Left forelimb (tissue), 1 donor: ENCODE data around the gene MSI2.

Experiments used
- DNase-seq: peaks from one replicate; pipeline ENCODE4 v3.0.0-alpha.2; 2018; ENCODE audit warnings: low spot score

MSI2 gene

DNA sequence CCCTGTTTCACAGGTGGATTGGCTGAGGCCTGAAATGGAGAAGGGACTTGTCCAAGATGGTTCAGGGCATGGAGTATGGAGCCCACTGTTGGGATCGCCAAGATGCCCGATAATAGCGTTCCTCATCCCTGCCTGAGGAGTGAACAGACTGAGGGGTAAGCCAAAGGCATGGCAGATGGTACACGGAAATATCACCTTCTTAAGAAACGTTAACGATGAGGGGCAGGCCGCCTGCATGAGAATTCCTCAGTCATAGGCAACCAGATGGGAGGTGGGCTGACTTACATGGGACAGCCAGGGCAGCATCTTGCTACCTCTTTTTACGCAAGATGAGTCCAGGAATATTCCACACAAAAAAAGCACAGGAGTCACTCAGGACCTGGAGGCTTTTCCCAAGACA lies 300.7 kb downstream of the MSI2 start:
- DNase-seq = no peak

DNA sequence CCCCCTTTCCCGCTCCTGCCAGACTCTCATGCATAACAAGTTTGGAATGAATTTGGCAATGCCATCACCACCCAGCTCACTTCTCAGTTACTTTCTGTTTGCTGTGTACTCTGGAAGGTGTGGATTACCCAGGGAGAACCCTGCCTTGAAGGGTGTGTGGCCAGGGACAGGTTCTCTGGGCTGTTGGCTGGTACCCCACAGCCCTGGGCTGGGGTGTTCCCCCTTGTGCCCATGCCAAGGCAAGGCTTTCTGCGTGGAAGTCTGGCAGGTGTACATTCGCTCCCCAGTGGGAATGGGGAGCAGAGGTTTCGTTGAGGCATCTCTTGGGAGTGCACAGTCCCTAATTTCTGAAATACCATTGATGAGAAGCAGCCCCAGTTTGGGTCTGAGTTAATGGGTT lies 301.1 kb downstream of the MSI2 start:
- DNase-seq = no peak

DNA sequence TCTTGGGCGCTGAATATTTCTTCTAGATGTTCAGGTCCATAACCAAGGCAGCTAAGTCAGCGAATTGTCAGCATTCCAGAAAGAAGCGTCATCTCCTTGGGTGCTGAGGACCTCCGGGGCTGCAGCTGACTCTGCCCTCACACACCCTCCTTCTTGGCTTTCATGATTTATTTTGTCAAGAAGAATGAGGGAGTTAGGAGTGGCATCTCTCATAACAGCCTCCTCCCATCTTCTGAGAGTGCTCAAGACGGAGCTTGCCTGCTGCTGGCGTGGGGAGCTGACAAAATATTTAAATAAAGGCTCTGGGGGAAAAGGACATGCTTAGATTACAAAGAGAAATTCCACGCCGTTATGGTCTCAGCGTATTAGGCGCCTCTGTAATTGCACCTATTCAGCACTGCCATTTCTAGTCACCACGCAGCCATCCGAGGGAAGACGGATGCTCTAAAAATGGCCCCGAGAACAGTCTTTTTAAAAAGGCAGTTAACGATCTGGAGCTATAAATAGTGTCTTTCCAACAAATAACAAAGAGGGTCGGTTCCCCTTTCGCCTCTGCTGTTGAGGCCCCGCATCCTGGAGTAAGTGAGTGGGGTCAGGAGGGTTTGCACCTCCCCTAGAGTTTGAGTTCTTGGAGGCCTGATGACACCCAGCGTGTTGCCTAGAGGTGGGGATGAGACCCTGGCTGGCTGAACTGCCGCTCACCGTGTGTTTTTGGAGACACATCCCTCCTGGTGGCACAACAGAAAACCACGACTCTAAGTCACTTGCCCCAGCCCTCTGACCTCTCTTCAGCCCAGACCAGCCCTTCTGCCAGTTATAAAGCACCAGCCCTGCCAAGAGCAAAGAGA lies 301.7 kb downstream of the MSI2 start:
- no peak for DNase-seq

DNA sequence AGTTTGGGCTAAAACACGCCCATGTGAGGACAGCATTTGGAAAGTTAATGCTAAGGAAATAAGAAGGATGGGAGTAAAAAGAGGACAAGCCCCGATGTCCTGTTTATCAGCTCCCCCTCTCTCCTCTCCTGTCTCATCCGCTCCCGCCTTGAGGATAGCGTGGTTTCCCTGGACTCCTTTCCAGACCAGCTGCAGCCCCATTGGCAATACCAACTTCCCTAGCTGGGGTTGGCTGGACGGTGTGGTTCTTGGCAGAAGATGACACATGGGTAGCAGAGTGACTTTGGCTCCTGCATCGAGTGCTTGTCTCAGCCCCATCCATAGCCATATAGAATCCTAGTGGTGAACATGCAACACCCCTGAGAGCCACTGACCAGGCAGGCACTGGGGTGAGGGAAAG lies 302.9 kb downstream of the MSI2 start:
- no peak for DNase-seq

DNA sequence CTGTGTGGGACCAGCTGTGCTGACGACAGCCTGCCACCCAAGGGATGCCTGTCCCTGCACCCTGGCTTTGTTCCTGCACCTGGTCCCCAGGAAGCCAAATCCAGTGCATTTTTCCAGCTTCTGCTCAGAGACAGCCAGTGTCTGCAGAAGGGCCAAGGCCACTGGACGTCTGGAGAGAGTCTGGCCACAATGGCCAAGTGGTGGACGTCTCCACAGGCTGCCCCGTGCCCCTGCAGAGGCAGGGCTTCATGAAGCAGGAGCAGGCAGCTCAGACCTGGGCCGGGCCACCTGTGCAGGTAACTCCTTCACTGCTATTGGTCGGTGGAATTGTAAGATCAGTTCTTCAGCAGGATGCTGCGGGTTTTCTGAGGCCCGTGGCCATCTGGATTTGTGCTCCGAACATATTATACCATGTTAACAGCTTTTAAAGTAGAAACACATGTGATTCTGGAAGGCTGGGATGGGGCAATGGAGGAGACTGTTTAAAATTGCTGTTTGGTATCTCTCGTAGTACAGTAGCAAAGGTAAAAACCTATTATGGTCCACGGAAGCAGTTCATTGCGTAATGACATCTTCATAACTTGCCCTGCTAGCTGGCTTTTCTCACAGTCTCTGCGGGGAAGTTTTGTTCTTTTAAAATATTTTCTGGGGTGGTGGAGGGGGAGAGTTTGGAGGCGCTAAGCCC lies 303.5 kb downstream of the MSI2 start:
- DNase-seq = no peak

DNA sequence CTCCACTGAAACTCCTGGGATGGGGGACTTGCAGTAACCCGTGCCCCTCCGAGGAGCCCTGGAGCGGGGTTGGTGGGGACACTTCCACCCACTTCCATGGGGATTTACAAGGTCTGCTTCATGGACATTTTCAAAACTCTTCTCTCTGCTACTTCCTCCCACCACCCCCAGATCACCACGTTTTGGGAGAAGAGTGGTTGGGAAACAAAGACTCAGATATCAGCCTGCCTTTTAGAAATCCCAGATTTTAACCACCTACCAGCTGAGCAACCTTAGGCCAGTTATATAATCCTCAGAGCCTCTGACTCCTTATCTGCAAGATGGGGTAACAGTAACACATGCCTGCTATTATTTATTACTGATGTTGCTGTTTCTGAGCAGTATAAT lies 304.0 kb downstream of the MSI2 start:
- no peak for DNase-seq

DNA sequence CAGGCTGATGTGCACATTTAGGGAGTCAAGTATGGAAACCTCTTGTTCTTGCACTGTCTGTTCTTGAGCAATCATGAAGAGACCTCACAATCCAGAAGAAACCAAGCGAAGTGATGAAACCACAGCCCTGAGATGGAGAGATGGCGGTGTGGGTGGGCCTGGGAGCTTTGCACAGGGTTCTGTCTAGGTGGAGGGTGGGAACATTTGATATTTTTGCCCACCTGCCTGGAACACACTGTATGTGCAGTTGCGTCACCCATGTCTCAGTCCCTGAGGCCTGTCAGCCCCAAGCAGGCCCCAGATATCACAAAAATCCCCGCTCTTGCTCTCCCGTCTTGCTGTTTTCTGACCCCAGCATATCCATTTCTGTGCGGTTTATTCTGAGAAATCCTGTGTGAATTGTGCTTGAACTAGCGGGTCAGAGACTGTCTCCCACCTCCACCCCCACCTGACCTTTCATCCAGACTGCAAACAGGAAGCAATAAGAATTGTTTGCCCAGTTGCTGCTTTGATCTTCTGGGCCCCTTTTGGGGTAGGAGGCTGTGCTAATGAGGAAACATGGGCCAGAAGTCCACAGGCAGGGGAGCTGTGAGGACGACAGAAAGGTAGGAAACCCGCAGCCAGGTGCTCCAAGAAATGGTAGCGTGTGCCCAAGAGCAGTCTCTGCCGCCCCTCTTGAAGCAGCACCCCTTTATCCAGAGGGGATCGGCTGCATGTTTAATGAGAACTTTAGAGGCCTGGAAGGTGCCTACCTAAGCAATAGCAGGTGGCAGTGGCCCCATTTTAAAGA lies 304.9 kb downstream of the MSI2 start:
- no peak for DNase-seq

DNA sequence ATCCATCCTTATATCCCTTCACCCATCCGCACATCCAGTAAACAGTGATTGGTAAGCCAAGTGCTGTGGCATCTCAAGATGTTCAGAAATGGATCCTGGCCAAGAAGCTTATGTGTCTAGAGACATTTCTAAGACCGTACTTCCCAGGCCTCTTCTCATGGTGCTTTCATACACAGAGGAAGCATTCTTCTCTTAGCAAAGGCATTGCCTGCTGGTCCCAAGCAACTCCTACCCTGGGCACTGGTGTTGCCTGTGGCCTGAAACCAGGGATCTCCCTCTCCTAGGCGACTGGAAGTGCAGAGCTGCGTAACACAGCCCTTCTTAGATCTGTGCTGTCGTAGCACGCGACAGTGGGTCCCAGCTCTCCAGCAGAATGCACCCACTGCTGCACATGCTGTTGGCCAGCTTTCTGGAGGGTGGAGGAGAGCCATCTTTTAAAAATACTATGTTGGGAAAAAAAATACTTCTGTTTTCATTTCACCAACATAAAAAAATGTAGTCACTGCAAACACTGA lies 305.9 kb downstream of the MSI2 start:
- DNase-seq = no peak

DNA sequence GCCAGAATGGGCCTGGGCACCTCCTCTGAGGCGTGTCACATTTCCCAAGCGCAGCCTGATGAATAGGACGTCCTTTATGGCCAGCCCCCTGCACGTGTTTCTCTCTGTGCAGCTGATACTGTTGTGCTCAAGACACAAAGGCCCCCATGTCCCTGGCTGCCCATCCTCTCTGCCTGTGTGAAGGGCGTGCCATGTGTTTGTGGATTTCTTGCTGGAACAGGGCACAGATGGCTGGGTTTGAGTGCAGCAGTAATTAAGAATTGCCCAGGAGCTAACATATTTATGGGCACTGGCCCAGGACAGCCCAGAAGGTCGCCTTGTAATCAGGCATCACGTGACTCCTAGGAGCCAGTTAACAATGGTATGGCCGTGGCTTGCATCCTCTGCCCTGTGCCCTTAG lies 307.6 kb downstream of the MSI2 start:
- no peak for DNase-seq

DNA sequence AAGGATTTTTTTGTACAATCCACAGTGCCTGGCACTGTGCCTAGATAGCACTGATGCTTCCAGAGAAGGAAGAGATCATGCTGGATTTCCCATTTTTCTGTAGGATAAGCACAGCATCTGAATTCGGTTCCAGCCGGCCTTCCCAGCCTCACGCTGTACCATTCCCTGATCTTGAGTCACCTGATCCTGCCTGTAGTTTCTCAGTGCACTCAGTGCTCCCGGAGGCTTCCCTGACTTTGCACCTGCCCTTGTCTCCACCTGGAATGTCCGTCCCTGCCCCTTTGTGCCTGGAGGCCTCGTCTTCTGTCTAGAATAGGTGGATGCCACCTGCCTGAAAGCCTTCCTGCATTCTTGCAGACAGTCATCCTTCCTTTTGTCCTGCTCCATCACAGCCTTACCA lies 308.9 kb downstream of the MSI2 start:
- no peak for DNase-seq

DNA sequence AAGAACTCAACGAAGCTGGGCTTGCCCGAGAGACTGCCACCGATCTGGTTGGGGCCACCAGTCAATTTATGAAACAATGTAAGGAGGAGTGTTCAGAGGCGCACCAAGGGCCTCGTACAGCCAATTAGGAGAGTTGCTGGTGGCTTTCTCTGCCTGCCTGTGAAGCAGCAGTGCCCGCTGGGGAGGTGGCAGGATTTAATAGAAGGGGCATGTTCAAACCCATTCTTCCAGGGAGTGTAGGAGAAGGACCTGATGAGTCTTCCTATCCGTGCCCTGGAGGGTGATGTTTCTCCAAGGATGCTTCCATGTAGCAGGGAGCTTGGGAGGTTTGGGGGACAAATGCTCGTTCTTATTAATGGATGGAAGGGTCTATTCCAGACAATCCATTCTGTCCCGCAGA lies 310.4 kb downstream of the MSI2 start:
- DNase-seq = no peak

DNA sequence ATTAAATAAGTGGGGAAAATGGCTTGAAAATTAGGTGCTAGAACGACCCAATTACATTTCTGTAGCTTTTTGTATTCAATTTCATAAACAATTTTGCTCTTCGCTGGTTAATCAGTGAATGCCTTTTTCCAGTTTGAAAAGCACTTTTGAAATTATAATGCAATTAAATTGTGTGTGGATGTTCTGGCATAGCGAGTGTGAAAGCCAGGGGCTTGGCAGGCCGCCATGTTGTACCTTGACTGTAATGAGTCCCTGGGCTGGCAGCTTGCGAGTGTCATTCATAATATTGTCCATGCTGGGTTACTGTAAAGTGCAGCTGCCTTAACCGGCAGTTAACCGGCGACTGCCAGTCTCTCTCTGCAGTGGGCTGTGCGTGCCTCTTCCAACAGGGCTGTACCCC lies 310.9 kb downstream of the MSI2 start:
- DNase-seq = no peak

DNA sequence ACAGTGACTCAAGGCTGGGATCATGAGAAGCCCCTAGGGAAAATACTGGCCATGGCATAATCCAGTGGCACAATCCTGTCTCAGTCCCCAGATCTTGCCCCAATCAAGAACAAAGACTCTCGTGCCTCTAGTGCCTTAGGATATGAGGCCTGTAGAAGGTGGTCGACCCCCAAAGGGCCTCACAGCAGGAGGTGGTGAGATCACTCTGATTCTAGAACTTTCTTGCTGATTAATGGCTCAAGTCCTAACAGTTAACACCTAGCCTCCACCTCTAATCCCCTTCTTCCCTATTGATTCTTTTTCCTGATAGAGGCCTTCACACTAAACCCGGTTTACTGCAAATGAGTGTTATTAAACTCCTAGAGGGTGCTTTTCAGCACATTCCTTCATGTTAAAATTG lies 312.0 kb downstream of the MSI2 start:
- DNase-seq = no peak

DNA sequence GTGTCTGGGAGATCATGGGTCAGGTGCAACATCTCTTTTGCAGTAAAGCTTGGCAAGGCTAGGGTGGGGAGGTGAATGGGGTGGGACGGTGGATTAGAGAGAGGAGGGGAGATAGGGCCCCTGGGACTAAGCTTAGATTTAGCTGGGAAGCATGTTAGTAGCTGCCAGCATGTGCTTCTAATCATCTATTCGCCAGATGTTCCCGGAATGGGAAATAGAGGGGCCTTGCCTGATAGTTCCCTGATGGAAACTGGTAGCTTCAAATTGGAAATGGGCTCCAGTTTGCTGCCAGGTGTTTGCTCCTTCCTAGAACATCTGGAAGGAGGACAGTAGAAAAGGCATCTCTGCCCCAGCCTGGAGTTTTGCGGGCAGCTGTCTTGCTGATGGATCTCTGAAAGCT lies 312.7 kb downstream of the MSI2 start:
- DNase-seq = no peak

DNA sequence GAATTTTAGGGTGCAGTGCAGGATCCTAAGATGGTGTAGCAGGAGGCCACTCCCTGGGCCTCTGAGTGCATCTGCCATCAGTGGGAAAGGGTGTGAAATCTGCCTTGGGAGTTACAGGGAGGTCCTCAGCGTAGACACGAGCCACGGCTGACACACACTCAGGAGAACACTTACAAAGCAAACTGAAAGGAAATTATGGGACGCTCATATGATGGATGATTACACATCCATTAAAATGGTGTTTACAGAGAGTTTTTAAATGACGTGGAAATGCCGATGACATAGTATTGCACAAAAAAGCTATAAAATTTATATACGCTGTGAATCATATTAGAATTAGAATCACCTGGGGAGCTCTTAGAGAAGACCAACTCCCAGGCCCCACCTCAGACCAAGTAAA lies 313.5 kb downstream of the MSI2 start:
- DNase-seq = no peak

DNA sequence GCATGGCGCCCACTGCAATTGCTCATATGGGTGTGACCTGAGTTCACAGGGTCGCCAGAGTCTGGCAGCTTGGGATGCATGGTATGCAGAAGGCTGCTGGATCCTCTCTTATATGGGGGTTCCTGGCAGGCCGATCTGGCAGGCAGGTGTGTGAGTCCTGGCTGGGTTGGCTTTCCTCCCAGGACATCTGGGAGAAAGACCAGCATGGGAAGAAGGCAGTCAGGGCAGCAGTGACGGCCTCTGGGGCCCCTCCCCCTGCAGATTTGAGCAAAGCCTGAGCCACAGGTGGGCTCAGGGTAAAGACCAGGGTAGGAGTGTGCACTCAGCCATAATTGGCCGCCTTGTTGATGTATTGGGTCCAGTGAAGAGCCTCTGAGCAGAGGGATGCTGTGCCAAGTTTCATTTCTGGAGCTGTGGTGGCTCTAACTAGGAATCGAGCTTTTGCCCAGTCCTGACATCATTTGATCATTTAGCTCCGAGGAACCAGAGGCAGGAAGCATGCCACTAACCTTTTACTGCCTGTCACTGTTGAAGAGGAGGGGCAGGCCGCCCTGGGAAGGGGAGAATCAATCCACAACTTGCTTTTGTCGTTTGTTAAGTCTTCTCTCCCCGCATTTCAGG lies 314.5 kb downstream of the MSI2 start:
- no peak for DNase-seq

DNA sequence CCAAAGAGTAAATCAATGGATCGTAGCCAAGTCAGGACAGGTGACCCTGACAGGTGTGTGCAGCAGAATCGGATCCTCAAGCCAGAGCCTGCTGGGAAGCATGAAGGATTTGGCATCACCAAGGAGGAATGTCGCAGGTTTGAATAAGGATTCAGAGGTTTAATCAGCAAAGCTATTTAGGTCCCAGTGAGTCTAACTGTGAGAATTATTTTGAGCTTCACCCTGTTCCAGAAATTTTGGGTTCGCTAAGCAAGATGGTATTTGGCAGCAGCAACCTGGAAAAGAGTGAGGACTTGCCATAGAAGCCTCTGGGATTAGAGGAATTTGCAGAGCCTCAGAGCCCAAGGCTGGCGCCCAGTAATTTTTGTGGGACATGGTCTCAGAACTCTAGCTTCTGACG lies 315.7 kb downstream of the MSI2 start:
- no peak for DNase-seq

DNA sequence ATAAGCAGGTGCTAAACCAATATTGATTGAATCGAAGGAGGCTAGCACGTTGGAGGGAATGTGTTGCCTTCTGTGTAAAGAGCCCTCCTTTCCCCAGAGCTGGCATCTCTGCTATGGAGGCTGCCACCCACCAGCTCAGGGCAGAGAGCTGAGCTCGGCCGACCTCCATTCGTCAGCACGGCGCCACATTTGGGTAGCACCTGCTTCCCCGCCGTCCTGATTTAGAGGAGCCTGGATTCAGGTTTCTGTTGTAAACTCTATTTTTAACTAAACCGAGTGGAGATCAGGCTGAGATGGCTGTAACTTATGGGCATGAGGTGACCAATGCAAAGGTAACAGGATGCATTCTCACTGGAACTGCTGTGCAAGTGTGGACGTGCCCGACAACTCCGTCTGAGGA lies 316.3 kb downstream of the MSI2 start:
- DNase-seq = no peak

DNA sequence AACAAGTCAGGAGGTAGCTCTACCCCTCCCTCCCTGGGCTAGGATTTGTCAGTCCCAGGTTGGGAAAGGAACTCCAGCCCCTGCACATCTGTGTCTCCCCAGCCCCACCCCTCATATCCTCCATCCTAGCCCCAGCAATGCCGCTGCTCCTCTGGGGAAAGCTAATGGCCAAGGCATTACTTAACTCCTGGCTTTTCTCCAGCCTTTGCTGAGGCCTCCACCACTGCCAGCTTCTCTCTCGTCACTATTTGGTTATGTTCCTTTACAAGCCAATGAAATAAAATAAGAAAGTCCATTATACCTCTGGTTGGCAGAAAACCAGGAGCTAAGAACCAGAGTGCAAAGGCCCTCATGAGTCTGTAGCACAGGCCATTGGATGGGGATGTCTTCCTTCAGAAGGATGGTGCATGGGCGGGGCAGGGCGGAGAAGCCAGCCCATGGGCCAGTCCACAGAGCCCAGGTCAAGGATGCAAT lies 317.8 kb downstream of the MSI2 start:
- no peak for DNase-seq

DNA sequence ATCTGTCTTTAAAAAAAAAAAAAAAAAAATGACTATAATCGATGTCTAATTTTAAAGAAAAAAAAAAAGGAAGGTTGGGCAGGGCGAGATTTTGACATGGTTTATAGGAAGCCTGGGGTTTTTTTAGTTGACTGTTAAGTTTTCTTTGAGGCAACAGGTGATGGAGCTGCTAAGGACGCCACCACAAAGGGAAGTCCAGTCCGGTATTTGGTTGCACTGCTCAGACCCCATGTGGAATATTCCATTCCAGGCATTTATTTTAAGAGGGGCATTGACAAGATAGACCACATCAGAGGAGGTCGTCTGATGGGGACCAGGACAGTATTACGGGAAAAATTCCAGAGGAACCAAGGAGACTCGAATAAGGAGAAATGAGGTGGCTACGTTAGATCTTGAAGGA lies 320.4 kb downstream of the MSI2 start:
- no peak for DNase-seq

DNA sequence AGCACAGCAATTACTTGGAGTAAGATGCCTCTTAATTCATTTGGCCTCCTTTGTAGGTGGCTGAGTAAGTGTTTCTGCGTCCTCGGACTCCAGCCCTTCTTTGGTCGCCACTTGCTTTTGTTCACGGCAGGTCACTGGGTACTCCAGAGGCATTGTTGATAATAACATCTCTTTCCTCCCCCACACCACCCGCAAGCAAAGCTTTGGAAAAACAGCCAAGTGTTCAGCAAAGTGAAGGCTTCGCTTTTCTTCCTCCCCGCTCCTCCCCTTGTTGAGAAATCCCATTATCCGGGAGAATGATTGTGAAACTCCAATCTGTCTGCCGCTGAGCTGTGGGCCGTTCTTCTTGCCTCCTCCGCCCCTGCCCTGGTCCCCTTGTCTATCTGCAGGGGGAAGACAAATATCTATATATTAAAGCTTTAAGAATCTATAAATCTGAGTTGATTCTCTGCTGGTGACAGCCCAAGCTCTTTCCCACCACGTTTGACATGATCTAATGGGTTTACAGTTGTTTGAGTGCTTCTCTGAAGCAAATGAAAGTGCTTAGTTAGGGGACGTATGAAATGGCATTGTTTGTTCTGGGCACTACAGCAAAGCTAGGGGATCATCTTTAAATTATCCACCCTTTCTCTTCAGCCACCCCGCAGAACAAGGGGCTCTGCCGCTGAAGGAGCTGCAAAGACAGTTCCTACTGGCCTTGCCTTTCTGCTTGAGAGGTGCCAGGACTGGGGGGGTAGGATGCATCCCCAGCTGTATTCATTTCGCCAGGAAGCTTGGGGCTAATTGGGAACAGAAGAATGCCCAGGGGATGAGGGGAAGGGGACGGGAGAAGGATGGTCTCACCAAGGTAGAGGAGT lies 321.7 kb downstream of the MSI2 start:
- DNase-seq = no peak
